GM11168 (cell line): Measurements from ENCODE around the gene FAM107A.

Experiments used
- in situ Hi-C: fragments of 300-500 bp; cut with MboI; formaldehyde crosslinking; loops from one replicate; pipeline ENCODE4 v1.12.0; 2022; ENCODE audit warnings: low sequenced_read_pairs; ENCODE audit not compliant: unreplicated experiment

The FAM107A gene

GRCh38 chr3:58596834-58597518 lies 19.8 kb upstream of the FAM107A start:
- in situ Hi-C loops, result no loop called here

- in situ Hi-C loops, result no loop called here
Measured at GRCh38 chr3:58594117-58594516, 16.9 kb upstream of the FAM107A start.

GRCh38 chr3:58591517-58592510 lies 14.6 kb upstream of the FAM107A start:
- in situ Hi-C loops, result no loop called here

GRCh38 chr3:58588030-58588614 lies 10.9 kb upstream of the FAM107A start:
- in situ Hi-C loops, result no loop called here

- in situ Hi-C loops, result no loop called here
Measured at GRCh38 chr3:58586776-58587192, 9.6 kb upstream of the FAM107A start.

GRCh38 chr3:58585994-58586393 lies 8.8 kb upstream of the FAM107A start:
- in situ Hi-C loops, result no loop called here

- in situ Hi-C loops, result no loop called here
Measured at GRCh38 chr3:58585005-58585786, 8.0 kb upstream of the FAM107A start.

GRCh38 chr3:58584690-58585004 lies 7.5 kb upstream of the FAM107A start:
- in situ Hi-C loops, result no loop called here

- in situ Hi-C loops, result no loop called here
Measured at GRCh38 chr3:58581328-58582091, 4.3 kb upstream of the FAM107A start.

GRCh38 chr3:58580826-58581327 lies 3.7 kb upstream of the FAM107A start:
- in situ Hi-C loops, result no loop called here

GRCh38 chr3:58578873-58579272 lies 1.7 kb upstream of the FAM107A start:
- in situ Hi-C loops, result no loop called here

- in situ Hi-C loops, result no loop called here
Measured at GRCh38 chr3:58576716-58577115, 475 bp downstream of the FAM107A start.

GRCh38 chr3:58575971-58576652 lies 1.1 kb downstream of the FAM107A start:
- in situ Hi-C loops, result no loop called here

- in situ Hi-C loops, result no loop called here
Measured at GRCh38 chr3:58574682-58575081, 2.5 kb downstream of the FAM107A start.

- in situ Hi-C loops, result no loop called here
Measured at GRCh38 chr3:58574106-58574505, 3.1 kb downstream of the FAM107A start.

- in situ Hi-C loops, result no loop called here
Measured at GRCh38 chr3:58573640-58574039, 3.6 kb downstream of the FAM107A start.

GRCh38 chr3:58572634-58573230 lies 4.5 kb downstream of the FAM107A start:
- in situ Hi-C loops, result no loop called here

GRCh38 chr3:58572013-58572633 lies 5.1 kb downstream of the FAM107A start:
- in situ Hi-C loops, result no loop called here
